AG04449 (cell line): ENCODE data around the gene CDH13.
A peak's percentile ranks its signal among the peaks of the same experiment; 100 is the strongest.

Experiments
- CTCF ChIA-PET: fragments of 350-600 bp; formaldehyde crosslinking; extraction: SDS; loops from one replicate; lab custom pipeline; 2021; ENCODE audit warnings: antibody characterized with exemption; lab: Yijun Ruan, JAX
- POLR2A ChIA-PET: fragments of 400-600, 350-600 bp; formaldehyde crosslinking; extraction: SDS; loops from one replicate; lab custom pipeline; 2020; ENCODE audit warnings: antibody characterized with exemption, inconsistent platforms; lab: Yijun Ruan, JAX
- DNase-seq: peaks from one replicate; pipeline ENCODE4 v3.0.0-alpha.2; 2010; ENCODE audit warnings: low read depth, low spot score
- H3K4me3 ChIP-seq: 2 replicates; pipeline ENCODE4 v1.5.1; 2011; ENCODE audit warnings: low read depth, mild to moderate bottlenecking, control low read depth, low read length
- CTCF ChIP-seq: IDR thresholded peaks from one replicate; pipeline ENCODE4 v1.5.1; 2011; ENCODE audit warnings: mild to moderate bottlenecking, moderate library complexity, low read length, control low read depth, inconsistent platforms; ENCODE audit not compliant: insufficient read depth; ENCODE audit errors: missing control alignments

Gene CDH13

GRCh38 chr16:82660075-82660645, 33.4 kb downstream of the CDH13 start:
- no peak for TF ChIP-seq CTCF
- ChIA-PET POLR2A (interaction anchor here (1.0 kb wide), 2 partner anchors 13 to 123 kb away, joined by 3 read pairs; no protein-coding TSS in a partner anchor), CTCF (interaction anchor here (1.0 to 1.8 kb wide), 3 partner anchors 10 to 38 kb away, joined by 3 to 6 read pairs (median 3); no protein-coding TSS in a partner anchor)
- no peak for DNase-seq
- peak overlapping the region; percentile 25 for H3K4me3 ChIP-seq

DNA sequence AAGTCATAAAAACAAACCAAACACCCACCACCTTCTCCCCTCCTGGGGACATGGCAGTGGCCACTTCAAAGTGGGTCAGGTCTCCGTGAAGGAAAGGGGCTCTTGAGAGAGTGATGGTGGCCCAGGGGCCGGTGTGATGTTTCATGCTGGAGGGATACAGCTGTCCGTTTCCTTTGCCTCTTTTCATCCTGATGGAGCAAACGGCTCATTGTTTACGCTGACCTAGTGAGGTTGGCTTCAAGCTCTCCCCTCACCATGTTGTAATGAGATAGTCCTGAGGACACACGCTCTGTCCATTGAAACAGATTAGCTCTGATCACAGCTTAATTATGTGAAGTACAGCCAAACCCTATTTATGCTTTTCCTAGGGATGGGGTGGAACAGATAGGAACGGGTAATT, 34.2 kb downstream of the CDH13 start:
- DNase-seq, result no peak
- ChIA-PET POLR2A (interaction anchor here (1.0 kb wide), 2 partner anchors 13 to 122 kb away, joined by 3 read pairs; no protein-coding TSS in a partner anchor), CTCF (interaction anchor here (0.7 to 1.8 kb wide), 5 partner anchors 9 to 37 kb away, joined by 3 to 6 read pairs (median 3); no protein-coding TSS in a partner anchor)
- H3K4me3 ChIP-seq, result no peak overlapping the region
- no peak for TF ChIP-seq CTCF

GRCh38 chr16:82664181-82664580, 37.4 kb downstream of the CDH13 start:
- no peak for DNase-seq
- H3K4me3 ChIP-seq, result no peak overlapping the region
- TF ChIP-seq CTCF, result no peak
- POLR2A ChIA-PET, result no interaction called here
- CTCF ChIA-PET, result no interaction called here

GRCh38 chr16:82665025-82665424, 38.3 kb downstream of the CDH13 start:
- ChIA-PET CTCF (no interaction called here), POLR2A (no interaction called here)
- DNase-seq, result no peak
- TF ChIP-seq CTCF, result no peak
- H3K4me3 ChIP-seq, result no peak overlapping the region

GRCh38 chr16:82667437-82667836, 40.7 kb downstream of the CDH13 start:
- H3K4me3 ChIP-seq, result no peak overlapping the region
- ChIA-PET CTCF (interaction anchor here (0.9 kb wide), 1 partner anchor 17 kb away, joined by 4 read pairs; no protein-coding TSS in a partner anchor), POLR2A (no interaction called here)
- TF ChIP-seq CTCF, result no peak
- DNase-seq, result no peak

- ChIA-PET POLR2A (no interaction called here), CTCF (no interaction called here)
- no peak overlapping the region for H3K4me3 ChIP-seq
- TF ChIP-seq CTCF, result no peak
- no peak for DNase-seq
Observed at GRCh38 chr16:82668094-82668493, 41.3 kb downstream of the CDH13 start.
